HG03378 (cell line): ENCODE data around the gene TAS2R40.

Source experiments
- ATAC-seq: cut with Tn5 transposase; IDR thresholded peaks from one replicate; pipeline ENCODE4 v1.9.1; 2021; ENCODE audit warnings: mild to moderate bottlenecking, moderate library complexity; ENCODE audit not compliant: unreplicated experiment

Gene TAS2R40

DNA sequence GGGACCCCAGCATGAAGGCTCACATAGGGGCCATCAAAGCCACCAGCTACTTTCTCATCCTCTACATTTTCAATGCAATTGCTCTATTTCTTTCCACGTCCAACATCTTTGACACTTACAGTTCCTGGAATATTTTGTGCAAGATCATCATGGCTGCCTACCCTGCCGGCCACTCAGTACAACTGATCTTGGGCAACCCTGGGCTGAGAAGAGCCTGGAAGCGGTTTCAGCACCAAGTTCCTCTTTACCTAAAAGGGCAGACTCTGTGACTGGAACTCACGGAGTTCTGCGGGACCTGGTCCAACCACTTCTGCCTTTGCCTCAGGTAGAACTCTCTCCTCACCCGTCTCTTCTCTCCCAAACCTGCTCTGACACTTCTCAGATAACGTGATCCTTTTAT lies 945 bp downstream of the TAS2R40 start:
- no peak for ATAC-seq

DNA sequence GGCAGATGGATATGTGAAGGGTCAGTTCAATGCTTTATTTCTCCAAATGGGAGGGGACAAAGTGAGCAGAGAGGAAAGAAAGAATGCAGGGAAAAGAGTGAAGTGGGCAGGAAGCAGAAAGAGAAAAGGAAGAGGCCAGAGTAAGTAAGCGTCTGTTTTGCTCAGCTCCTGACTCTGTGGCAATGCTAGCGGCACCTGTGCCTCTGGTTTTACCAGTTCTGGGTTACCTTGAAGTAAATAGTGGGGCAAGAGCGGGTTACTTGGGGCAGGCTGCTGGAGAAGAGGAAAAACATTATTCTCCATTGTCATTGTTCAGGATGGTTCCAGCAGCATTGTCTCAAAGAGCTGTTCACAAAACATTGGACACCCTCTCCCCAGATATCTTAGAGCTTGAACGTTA lies 1.9 kb downstream of the TAS2R40 start:
- no peak for ATAC-seq

DNA sequence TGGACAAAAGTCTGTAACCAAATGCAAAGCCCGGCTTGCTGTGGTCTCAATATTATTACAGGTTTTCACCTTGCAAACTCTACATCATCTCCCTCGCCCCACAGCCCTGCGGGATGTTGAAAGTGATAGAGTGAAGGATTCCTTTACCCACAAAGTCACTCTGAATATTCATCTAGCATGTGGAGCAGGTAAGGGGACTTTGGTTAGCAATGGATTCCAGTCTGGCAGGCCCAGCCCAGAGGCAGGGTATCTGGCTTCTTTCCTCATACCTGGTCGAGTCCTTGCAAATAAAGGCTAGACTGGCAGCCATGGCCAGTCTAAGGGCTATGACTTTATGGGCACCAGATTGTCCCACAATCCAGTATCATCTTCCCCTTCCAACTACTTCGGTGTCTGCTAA lies 3.2 kb downstream of the TAS2R40 start:
- no peak for ATAC-seq

DNA sequence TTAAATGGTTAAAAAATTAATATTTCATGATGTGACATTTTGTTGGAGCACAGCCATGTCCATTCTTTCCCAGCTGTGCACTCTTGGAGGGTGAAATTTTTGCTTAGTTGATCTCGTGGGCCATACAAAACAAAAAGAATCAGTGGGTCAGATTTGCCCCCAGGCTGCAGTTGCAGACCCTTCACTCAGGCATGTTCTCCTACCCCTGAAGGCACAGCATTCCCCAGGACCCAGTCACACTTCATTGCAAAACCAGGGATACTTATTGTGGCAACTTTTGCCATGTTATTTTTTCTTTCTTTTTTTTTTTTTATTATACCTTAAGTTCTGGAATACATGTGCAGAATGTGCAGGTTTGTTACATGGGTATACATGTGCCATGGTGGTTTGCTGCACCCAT lies 6.0 kb downstream of the TAS2R40 start:
- no peak for ATAC-seq

DNA sequence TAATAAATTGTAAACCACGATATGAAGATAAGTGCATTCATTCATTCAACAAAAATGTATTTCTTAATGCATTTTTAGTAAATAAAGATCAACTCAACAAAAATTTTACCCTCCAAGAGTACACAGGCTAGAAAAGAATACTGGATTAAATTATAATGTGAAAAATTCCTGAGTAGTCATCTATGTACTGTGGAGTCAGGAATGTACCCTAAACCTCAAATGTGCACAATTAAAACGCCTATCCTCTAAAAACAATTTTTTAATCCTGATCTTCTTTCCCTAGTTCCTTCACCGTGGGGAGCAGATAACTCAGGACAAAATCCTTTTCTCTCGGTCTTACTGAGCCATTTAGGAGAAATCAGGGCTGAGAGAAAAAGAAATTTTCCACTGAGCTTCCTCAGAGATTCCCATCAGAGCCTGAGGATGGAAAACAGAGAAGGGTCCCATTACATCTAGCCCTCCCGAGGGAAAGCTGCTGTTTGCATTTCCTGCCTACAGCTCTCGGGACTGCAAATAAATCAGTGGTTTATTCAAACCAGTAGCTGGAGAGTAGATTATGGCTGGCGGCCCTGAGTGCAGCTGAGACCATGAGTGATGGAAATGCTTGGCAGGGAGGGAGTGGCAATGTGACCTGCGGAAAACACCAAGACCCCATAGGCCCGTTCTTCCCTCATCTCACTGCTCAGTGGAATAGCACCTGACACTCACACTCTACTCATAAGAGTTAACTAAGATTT lies 7.4 kb downstream of the TAS2R40 start:
- ATAC-seq: no peak

DNA sequence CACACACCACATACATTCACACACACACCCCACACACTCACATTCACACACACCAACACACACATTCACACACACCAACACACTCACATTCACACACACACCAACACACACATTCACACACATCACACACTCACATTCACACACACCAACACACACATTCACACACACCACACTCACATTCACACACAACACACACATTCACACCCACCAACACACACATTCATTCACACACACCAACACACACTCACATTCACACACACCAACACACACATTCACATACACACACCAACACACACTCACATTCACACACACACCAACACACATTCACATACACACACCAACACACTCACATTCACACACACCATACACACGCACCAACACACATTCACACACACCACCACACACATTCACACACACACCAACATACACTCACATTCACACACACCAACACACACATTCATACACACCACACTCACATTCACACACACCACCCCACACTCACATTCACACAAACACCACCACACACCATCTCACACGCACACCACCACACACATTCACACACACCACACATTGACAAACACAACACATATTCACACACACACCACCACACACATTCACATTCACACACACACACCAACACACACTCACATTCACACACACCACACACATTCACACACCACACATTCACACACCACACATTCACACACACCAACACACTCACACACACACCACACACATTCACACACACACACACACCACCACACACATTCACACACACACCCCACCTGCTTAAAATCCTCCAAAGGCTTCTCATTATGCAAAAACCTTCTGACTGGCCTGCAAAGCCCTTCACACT lies 9.0 kb downstream of the TAS2R40 start:
- ATAC-seq: no peak

DNA sequence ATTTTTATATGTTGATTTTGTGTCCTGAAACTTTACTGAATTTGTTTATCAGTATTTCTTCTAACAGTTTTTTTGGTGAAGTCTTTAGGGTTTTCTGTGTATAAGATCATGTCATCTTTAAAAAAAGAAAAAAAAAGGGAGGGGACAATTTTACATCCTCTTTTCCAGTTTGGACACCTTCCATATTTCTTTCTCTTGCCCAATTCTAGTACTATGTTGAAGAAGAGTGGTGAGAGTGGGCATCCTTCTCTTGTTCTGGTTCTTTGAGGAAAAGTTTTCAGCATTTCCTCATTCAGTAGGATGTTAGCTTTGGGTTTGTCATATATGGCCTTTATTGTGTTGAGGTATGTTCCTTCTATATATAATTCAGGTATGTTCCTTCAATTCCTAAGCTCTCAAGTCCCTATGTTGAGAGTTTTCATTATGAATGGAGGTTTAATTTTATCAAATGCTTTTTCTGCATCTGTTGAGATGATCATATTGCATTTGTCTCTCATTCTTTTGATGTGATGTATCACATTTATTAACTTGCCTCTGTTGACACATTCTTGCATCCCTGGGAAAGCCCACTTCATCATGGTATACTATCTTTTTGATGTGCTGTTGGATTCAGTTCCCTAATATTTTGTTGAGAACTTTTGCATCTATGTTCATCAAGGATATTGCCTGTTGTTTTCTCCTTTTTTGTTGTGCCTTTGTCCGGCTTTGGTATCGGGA lies 12.1 kb downstream of the TAS2R40 start:
- no peak for ATAC-seq

DNA sequence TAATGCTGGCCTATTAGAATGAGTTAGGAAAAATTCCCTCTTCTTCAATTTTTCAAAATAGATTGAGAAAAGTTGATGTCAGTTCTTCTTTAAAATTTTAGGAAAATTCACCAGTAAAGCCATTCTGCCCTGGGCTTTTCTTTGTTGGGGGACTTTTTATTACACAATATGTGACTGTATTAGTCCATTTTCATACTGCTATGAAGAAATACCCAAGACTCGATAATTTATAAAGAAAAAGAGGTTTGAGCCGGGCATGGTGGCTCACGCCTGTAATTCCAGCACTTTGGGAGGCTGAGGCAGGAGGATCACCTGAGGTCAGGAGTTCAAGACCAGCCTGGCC lies 12.7 kb downstream of the TAS2R40 start:
- no peak for ATAC-seq

DNA sequence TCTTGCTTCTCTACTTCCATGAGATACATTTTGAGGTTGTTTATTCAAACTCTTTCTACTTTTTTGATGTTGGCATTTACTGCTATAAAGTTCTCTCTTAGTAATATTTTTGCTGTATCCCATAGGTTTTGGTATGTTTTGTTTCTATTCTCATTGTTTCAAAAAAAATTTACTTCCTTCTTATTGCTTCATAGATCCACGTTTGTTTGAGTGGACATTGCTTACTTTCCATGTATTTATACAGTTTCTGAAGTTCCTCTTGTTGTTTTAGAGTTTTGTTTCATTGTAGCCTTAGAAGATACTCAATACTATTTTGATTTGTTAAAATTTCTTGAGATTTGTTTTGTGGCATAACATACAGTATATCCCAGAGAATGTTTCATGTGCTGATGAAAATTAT lies 13.7 kb downstream of the TAS2R40 start:
- no peak for ATAC-seq

DNA sequence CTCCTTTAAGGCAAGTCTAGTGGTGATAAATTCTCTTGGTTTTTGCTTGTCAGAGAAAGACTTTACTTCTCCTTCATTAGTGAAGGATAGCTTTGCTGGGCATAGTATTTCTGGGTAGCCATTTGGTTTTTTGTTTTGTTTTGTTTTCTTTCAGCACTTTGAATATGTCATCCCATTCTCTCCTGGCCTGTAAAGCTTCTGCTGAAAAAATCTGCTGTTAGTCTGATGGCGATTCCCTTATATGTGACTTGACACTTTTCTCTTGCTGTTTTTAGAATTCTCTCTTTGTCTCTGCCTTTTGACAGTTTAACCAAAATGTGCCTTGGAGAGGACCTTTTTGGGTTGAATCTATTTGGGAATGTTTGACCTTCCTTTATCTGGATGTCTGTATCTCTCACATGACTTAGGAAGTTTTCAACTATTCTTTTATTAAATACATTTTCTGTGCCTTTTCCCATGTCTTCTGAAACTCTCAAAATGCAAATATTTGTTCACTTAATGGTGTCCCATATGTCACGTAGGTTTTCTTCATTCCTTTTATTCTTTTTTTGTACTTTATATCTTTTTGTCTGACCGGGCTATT lies 14.7 kb downstream of the TAS2R40 start:
- no peak for ATAC-seq

DNA sequence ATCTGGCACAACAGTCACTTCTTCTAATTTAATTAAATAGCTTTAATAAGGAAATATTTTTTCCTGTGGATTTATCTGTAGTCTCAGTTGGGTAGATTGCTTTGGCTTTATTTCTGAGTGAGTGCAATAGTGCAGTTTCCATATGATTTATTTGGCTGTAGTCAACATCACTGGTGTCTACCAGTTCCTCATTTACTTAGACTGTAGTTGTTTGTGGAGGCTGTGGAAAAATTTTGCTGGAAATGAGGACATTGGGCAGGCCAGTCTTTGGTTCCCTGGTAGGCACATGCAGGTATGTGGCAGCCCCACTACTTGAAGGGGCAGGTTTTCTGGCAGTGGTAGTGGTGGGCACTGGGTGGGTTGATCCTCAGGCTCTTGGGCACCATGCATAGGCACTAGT lies 15.5 kb downstream of the TAS2R40 start:
- no peak for ATAC-seq

DNA sequence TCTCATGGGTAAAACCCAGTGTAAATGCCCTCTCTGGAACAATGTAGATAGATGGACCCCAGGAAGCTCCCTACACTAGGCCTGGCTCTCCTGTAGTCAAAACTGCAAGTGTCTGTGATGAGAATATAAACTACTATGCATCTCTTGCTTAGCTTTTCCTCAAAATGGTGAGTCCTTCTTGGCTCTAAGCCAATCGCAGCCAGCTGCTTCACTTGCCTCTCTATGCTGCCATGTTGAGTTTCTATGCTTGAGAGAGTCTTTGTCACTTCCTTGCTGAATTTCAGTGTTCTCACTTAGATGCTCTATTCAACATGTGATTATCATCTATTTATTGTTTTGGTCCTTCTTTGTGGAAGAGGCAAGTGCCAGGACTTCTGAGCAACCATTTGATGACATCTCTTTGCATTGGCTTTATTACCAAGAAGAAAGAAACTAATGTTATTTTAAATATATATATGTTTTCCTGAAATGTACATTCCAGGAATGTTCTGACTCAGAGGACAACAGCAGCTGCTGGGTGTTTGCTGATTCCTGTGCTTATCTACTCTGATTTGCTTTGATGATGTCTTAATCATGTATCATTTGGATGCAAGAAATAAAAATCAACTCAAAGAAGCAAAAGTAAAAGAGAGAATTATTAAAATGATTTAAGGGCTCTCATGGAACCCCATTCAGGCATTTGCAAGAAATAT lies 16.6 kb downstream of the TAS2R40 start:
- no peak for ATAC-seq

DNA sequence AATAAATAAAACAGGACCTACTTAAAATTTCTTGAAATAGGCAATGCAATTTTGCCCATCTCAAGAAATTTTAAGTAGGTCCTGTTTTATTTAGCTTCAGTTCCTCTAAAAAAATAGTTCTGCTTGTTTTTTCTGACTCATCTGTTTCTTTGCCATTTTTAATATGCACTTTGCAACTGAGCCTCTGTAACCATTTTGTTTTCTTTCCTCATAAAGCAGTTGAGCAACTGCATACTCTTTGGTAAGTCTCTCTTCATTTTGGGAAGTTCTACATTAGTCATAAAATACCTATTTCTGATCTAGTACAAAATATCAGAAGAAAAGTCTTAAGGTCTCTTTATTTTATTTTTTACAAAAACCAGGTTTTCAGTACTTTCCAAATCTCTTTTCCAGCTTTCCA lies 18.0 kb downstream of the TAS2R40 start:
- ATAC-seq: no peak

DNA sequence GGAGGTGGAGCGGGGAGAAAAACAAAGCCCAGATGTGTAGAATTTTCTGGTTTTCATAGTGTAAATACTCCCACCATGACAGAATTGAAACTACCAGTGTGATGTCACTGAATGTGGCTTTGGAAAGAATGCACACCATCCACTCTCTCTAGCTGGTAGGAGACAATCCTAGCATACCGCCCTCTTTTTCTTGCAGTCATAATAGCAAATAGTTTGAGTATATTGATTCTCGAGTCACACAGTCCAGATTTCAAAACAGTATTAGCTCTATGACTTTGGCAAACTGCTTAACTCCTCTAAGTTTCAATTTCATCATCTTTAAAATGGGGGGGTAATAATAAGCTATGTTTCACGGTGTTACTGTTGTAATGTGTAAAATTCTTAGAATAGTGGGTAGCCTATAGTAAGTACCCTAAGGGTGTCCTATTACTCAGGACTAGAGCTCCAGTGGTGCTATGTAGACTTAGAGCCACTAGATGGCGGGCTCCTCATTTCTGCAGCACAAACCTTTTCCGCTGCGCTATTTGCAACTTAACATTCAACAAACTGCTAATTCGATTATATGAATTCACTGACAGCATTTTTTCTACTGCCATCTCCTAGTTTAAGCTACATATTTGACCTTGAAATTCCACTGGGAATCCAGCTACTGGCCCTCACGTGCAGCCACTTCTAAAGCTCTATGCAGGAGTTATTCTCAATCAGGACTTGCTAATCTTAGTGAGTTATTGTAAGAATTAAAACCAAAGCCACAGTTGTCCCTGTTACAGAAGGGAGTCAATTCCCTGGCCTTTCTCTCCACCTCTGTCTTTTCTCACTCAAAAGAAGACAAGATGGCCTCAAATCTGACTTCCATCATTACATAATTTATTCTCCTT lies 18.7 kb downstream of the TAS2R40 start:
- peak; percentile 95 for ATAC-seq

DNA sequence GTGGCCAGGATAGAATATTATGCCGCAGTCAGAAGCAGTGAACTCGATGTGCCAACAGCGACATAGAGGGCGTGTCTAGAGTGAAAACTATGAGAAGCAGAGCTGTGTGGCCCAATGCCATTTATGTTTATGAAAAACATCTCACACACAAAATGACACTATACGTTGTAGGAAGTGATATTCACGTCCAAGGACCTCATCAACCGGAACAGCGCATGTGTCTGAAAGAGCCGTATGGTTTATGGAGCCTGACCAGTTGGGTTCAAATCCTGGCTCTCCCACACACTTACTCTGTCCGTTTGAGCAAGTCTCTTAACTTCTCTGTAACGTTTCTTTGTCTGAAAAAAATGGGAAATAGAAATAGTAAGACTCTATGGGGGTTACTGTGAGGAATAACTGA lies 20.5 kb downstream of the TAS2R40 start:
- no peak for ATAC-seq

DNA sequence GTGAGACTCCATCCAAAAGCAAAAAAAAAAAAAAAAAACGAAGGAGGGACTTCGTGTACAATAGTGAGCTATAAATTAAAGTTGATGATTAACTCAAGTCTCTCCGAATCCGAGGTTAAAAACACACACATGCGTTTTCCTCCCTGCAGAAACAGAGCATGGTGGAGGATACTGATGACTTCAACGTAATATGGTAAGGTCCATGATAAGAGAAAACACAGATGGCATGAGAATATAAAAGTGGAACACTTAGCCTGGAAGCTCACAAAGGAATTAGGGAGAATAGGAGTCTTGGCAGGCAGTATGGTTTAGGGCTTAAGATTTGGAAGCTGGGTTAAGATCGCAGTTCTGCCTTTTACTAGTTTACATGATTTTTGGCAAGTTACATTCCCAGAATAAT lies 21.3 kb downstream of the TAS2R40 start:
- no peak for ATAC-seq

DNA sequence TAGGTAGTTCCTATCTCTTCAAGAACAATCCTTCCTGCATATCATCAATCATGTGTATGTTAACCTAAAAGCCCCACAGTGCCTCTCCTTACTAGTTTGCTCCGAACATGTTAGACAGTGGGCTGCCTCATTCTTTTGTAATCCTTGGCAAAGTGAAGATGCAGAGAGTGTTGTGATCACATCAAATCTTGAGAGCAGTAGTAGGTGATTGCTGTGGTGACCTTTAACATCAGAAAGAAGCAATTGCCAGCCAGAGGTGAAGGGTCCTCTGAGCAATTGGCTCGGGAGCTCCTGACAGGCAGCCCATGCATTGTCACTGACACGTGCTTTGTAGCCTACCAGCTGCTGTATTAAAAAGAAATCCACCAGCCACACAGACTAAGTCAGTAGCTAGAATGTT lies 21.8 kb downstream of the TAS2R40 start:
- no peak for ATAC-seq

DNA sequence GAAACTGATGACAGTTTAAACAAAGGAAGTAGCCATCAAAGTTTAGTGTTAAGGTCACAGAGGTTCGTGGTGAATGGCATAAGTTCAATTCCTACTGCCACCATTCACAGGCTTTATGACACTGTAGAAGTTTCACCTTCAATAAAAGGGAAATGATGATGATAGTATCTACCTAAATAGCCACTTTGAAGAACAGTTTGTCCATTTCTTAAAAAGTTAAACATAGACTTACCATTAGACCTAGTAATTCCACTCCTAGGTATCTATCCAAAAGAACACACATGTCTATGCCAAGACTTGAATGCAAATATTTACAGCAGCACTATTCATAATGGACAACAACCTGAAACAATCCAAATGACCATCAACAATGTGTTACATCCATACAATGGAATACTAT lies 22.5 kb downstream of the TAS2R40 start:
- no peak for ATAC-seq

DNA sequence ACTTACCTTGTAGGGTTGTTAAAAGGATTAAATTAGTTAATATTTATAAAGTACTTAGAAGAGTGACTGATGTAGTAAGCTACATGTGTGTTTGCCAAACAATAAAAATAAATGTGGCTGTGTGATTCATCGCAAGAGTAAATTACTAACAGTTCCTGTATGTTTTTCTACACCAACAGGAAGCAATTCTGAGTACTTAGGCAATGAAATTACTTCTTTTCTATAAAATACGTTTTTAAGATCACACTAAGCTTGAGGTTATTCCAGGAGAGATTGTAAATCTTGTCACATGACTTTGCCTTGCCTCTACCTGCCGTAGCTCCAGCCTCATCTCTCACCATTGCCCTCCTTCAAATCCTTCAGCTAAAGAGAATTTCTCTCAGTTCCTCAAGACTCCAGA lies 23.3 kb downstream of the TAS2R40 start:
- ATAC-seq: no peak

DNA sequence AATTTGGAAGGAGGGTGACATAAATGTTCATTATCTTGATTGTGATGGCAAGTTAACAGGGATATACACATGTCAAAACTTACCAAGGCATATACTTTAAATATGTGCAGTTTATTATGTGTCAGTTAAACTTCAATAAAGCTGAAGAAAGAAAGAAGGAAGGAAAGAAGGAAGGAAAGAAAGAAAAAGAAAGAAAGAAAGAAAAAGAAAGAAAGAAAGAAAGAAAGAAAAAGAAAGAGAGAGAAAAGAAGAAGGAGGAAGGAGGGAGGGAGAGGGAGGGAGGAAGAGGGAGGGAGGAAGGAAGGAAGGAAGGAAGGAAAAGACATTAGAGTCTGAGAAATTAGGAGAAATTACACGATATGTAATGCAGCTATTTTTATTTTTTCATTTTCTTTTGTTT lies 25.5 kb downstream of the TAS2R40 start:
- ATAC-seq: no peak
